ENCODE results near the gene MGLL.
A peak's percentile ranks its signal among the peaks of the same experiment; 100 is the strongest.
"Not testable (repeated sequence)": the region's sequence is repeated elsewhere in the genome, so short reads cannot be mapped to it uniquely, and the experiment has no call there.

Gene MGLL

GRCh38 chr3:127669541-127670228 lies 152.6 kb downstream of the MGLL start:
- no peak for DNase-seq

GRCh38 chr3:127668906-127669305 lies 153.4 kb downstream of the MGLL start:
- no peak for DNase-seq

GRCh38 chr3:127667119-127667681 lies 155.1 kb downstream of the MGLL start:
- DNase-seq = no peak

DNA sequence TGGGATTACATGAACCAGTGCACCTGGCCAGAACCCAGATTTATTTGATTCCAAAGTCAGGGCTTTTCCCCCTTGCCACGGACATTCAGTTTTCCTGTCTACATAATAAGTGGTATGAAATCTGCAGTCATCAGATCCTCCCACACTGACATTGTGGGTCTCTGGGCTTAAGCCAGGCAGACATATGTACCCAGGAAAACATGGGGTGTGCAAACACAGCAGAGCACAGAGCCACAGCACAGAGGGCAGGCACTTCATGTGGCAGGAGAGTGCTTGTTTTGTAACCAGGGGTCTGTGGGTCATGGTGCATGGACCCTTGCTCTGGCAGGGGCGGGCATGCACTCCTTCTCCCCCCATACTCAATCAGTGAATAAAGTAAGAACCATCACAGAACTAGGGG lies 155.6 kb downstream of the MGLL start:
- no peak for DNase-seq

DNA sequence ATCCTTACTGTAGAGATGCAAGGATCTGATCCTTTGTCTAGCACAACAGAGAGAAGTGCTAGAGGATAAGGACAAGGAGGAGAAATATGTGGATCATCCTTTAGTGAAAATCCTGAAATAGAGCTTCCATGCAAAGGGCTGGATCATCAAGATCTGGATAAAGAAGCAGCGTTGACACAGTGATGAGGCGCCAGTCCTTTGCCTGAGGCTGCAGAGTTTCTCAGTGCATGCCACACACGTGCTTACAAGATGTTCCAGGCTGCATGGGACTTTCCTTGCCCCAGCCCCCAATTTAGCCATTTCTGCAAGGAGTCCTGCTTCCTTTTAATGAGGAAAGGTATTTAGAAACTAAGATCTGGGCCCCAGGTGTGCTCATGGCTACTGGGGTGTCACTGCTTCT lies 156.7 kb downstream of the MGLL start:
- DNase-seq = no peak

DNA sequence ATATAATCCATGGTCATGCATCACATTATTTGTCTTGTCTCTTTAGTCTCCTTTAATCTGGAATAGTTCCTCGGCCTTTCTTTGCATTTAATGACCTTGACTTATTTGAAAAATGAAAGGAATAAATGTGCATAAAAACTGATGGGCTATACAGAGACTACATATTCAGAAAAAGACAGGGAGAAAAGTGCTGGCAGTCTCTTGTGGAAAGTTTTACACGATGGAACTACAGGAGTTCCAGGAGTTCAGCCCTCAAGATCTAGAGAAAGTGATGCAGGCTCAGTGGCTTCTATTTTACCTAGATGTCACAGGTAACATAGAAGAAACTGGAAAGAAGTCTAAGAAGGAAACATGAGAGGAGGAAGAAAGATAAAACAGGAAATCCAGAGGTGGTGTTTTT lies 157.2 kb downstream of the MGLL start:
- DNase-seq = no peak

DNA sequence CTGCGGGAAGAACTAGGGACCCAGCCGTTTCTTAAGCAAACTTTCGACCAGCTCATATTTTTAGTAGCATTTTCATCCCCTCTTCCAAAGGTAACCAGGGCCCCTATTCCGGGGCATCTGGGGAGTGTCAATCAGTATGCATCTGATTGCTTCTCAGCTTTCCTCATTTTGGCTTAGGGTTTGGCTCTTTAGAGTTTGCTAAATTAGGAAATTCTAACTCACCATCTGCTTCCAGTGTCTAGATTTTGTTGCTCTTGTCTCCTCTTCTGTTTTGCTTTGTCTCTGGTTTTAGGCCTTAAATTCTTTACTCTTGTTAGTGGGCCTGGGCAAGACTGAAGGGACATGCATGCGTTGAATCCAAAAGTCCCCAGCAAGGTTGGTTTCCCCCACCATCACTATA lies 159.2 kb downstream of the MGLL start:
- DNase-seq = no peak

DNA sequence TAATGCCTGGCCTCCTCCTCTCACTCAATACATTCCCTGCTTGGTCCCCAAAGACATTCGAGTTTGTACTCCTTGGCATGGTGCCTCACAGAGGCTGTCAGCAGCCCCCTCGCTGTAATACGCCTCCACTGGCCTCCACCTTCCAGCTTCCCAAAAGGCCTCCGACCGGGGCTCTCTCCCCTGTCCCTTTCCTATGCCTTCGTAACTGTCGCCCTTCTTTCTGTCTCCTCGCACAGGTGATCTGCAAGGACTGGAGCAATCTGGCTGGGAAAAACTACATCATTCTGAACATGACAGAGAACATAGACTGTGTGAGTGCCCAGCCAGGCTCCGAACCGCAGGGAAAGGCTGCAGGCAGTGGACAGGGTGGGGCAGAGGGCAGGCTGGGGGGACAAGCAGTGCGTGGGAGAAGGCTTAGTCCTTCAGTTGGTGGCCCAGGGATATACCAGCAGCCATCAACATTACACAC lies 160.3 kb downstream of the MGLL start:
- DNase-seq = no peak

- no peak for DNase-seq
Observed at GRCh38 chr3:127661600-127661999, 160.7 kb downstream of the MGLL start.

DNA sequence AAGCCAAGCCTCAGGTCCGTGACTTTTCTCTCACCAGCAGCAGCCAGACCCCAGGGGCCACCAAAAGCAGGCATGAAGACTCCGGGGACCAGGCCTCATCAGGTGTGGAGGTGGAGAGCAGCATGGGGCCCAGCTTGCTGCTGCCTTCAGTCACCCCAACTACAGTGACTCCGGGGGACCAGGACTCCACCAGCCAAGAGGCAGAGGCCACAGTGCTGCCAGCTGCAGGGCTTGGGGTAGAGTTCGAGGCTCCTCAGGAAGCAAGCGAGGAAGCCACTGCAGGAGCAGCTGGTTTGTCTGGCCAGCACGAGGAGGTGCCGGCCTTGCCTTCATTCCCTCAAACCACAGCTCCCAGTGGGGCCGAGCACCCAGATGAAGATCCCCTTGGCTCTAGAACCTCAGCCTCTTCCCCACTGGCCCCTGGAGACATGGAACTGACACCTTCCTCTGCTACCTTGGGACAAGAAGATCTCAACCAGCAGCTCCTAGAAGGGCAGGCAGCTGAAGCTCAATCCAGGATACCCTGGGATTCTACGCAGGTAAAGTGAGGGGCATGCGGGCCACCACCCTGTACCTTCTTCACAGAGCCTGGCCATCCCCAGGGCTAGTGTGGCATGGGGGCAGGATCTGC lies 161.6 kb downstream of the MGLL start:
- no peak for DNase-seq

GRCh38 chr3:127658234-127658633 lies 164.1 kb downstream of the MGLL start:
- no peak for DNase-seq

DNA sequence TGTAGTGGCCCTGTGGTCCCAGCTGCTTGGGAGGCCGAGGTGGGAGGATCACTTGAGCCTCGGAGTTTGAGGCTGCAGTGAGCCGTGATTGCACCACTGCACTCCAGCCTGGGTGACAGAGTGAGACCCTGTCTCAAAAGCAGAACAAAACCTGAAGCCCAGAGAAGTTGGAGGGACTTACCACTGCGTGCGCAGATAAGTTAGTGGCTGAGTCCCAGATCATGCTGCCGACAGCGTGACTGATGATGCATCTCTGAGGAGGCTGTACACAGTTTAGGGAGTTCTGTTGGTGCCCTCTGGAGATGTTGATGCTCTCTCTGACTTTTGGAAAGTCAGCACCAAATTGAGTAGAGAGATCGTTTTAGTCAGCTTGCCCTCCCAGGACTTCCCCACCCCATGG lies 165.4 kb downstream of the MGLL start:
- no peak for DNase-seq

- DNase-seq = peak; percentile 41
Observed at GRCh38 chr3:127655641-127656040, 166.7 kb downstream of the MGLL start.

DNA sequence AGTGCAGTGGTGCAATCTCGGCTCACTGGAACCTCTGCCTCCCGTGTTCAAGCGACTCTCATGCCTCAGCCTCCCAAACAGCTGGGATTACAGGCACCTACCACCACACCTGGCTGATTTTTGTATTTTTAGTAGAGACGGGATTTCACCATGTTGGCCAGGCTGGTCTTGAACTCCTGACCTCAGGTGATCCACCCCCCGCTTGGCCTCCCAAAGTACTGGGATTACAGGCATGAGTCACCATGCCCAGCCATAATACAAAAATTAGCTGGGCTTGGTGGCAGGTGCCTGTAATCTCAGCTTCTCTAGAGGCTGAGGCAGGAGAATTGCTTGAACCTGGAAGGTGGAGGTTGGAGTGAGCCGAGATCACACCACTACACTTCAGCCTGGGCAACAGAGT lies 167.3 kb downstream of the MGLL start:
- DNase-seq = not testable (repeated sequence)

- DNase-seq = peak; percentile 34
Observed at GRCh38 chr3:127654374-127654773, 167.9 kb downstream of the MGLL start.

DNA sequence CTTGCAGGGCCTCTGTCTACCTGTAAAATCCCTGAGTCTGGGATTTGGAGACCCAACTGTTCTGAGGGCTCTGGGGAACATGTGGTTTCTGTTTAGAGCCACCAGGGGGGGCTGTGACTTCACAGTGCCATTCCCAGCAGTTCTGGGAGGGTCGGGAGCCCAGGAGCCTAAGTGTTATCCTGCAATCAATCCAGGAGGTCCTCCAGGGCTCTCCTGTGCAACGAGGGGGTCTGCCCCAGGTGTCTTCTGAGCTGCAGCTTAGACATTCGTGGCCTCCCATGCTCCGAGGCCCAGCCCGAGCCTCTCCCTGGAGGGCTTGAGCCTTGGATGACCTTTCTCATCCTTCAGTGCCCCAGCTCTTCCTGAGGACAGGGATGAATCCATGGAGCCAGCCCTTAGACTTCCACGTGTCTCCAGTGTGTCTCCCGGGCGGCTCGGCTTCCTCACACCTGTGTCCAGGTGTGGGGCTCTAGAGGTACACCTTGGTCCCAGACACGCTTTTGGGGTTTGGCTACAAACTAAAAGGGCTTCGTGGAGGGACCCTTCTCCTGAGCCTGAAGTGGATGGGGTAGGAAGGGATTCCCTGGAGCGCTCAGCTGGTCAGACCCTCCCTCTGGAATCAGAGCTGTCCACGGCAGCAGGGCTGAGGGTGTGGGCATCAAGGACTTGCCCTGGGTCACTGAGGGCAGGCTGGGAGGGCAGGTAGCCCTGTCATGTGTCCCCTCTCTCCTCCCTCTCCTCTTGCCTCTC lies 169.9 kb downstream of the MGLL start:
- DNase-seq = peak; percentile 71

- no peak for DNase-seq
Observed at GRCh38 chr3:127651516-127652172, 170.7 kb downstream of the MGLL start.

DNA sequence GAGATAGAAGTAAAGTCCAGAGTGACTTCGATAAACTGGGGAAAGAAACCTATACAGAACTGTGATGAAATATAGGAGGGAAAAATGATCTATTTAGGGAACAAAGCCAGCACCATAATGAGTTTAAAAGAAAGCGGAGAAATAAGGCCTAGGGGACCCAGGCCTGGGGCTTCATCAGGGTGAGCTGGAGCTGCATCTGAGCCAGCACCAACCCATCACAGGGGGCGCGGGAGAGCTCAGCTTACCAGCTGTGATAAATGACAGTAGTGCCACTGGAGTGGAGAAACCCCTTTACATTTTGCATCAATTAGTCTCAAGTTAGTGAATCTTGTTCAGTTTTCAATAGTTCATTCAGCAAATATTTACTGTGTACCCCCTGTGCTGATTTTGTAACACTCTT lies 172.1 kb downstream of the MGLL start:
- DNase-seq = no peak

DNA sequence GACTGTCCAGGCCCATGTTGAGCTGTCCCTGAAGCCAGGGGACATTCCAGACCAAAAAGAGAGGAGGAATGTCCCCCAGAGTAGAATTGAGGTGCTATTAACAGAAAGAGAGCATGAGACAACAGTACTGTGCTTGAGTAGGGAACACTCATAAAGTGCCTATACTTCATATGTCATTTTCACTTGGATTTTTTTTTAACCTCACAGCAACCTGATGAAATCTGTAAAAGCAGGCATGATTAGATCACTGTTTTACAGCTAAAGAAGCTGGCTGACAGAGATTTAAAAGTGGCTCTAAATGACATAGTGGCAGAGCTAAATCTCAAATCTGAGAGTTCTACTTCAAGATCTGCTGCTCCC lies 174.5 kb downstream of the MGLL start:
- no peak for DNase-seq

DNA sequence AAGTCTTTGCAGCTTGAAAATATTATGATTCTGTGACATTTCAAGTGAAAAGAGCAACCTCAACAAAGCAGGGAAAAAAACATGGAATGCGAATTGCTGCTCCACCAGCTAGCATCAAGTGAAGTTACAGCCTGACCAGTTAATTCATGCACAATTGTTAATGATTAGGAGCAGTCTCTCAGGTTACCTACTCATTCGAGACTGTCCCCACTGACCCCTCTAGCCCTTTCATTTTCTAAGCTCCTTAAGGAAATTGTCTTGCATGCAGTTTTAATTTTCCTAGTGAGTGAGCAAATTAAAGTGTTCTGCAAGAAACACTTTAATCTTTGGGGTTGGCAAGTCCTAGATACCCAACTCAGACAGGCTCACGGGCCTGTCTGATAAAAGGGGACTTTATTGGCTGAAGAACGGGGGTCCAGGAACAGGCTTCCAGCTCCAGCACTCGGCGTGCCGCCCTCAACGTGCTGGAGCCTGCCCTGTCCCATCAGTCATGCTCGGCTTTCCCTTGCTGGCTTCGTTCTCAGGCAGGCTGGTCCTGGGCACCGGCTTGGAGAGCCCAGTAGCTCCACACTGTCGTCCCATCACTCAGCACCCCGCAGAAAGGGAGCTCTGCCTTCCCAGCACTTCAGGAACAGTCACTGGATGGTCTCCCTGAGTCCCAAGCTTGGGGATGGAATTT lies 175.0 kb downstream of the MGLL start:
- no peak for DNase-seq

GRCh38 chr3:127646501-127647046 lies 175.7 kb downstream of the MGLL start:
- no peak for DNase-seq

DNA sequence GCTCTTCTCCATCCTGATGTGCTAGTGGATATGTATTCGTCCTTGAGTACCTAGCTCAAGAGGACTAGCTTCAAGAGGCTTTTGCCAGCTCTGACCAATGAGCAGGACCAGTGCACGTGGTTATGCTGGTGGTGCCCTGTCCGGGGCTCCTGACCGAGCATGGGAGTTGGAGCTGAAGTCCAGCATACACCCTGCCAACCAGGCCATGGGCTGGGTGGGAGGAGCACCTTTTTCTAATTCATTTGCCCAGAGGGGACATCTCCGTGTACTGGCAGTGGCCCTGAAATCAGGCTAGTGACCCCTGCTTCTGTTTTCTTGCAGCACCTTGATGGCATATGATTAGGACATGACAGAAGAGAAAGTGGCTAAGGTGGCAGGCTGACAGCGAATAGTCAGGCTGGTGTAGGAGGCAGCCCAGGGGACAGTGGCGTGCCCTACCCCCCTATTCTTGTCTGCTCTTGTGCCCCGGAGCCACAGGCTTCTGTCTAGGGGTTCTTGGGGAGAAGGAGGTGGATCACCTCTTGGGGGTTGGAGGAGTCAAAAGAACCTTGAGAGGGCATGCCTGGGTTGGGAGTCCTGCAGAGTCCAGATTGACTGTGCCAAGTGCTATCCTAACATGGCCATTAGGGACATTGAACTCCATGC lies 176.8 kb downstream of the MGLL start:
- DNase-seq = no peak

All from suppressor macrophage treated with lipopolysaccharide for 4 hours (primary cell).